ENCODE measurements around the gene FIS1.
"Not testable (repeated sequence)": the region's sequence is repeated elsewhere in the genome, so short reads cannot be mapped to it uniquely, and the experiment has no call there.

Gene FIS1

DNA sequence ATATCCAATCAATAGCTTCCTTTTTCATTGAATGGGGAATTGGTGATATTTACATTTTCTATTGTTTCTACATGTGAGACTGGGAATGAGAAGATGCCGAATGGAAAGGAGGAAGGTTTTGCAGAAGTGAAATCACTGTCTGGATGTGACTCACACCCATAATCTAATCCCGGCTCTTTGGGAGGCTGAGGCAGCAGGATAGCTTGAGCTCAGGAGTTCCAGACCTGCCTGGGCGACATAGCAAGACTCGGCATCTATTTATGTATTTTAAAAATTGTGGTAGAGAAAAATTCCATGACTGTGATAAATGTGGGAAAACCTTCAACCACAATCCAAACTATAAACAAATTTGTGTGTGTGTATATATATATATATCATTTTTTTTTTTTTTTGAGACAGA, 10.9 kb upstream of the FIS1 start:
- no peak for DNase-seq (ENCODE audit: low read depth)

DNA sequence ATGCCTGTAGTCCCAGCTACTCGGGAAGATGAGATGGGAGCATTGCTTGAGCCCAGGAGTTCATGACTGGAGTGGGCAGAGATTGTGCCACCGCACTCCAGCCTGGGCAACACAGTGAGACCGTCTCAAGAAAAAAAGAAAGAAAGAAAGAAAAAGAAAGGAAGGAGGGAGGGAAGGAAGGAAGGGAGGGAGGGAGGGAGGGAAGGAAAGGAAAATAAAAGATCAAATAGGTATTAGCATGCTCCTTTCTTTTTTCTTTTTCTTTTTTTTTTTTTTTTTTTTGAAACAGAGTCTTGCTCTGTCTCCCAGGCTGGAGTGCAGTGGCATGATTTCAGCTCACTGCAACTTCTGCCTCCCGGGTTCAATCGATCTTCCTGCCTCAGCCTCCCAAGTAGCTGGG, 8.3 kb upstream of the FIS1 start:
- not testable (repeated sequence) for DNase-seq (ENCODE audit: low read depth)

GRCh38 chr7:101251871-101252659, 7.2 kb upstream of the FIS1 start:
- peak; percentile 96 for DNase-seq (ENCODE audit: low read depth)

DNA sequence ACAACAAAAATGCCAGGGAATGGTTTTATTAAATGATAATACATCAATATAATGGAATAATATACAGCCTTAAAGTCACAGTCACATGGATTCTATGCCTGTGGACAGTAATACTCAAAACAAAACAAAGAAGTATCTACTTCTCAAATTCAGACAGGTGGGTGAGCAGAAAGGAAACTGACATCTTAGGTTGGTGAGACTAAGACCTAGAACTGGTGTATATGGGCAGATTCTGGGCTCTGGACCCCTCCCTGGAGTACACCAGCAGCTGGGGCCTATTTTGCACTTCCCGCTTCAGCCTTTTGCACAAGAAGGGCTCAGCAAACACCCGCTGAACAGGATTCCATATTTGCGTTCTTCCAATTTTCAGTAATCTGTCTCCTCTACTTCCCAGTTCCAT, 5.4 kb upstream of the FIS1 start:
- DNase-seq (ENCODE audit: low read depth) = no peak

DNA sequence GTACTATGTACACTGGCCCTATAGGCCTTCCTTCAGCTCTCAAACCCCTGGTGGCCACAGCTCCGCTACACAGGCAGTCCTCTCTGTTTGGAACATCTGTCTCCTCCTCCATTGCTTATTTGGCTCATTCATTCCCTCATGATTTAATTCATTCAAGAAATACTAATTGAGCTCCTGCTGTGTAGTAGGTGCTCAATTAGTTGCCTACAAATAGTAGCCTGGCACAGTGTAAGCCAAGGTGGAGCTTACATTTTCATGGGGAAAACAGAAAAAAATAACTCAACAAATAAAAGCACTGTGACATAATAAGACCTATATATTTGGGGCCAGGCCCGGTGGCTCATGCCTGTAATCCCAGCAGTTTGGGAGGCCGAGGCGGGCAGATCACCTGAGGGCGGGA, 3.4 kb upstream of the FIS1 start:
- DNase-seq (ENCODE audit: low read depth) = no peak

DNA sequence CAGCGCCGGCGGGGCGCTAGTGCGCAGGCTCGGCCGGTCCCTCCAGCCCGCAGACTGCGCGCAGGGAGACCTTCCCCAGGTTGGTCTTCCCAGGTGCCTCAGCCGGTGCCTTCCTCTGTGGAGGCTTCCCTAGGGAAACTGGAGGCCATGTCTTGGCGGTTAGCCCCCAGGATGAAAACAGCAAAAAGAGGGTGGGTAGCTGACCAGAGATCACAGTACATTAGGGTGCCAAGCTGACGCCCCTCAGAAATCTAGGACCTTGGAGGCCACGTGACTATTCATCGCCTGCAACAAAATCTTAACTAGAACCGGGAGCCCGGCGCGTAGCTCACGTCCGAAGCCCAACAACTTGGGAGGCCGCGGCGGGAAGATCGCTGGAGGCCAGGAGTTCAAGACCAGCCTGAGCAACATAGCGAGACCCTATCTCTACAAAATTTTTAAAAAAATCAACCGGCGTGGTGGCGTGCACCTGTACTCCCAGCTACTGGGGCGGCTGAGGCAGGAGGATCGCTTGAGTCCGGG, 327 bp upstream of the FIS1 start:
- no peak for DNase-seq (ENCODE audit: low read depth)

- DNase-seq (ENCODE audit: low read depth) = no peak
These were observed 1.1 kb downstream of the FIS1 start for GRCh38 chr7:101243646-101244374.

DNA sequence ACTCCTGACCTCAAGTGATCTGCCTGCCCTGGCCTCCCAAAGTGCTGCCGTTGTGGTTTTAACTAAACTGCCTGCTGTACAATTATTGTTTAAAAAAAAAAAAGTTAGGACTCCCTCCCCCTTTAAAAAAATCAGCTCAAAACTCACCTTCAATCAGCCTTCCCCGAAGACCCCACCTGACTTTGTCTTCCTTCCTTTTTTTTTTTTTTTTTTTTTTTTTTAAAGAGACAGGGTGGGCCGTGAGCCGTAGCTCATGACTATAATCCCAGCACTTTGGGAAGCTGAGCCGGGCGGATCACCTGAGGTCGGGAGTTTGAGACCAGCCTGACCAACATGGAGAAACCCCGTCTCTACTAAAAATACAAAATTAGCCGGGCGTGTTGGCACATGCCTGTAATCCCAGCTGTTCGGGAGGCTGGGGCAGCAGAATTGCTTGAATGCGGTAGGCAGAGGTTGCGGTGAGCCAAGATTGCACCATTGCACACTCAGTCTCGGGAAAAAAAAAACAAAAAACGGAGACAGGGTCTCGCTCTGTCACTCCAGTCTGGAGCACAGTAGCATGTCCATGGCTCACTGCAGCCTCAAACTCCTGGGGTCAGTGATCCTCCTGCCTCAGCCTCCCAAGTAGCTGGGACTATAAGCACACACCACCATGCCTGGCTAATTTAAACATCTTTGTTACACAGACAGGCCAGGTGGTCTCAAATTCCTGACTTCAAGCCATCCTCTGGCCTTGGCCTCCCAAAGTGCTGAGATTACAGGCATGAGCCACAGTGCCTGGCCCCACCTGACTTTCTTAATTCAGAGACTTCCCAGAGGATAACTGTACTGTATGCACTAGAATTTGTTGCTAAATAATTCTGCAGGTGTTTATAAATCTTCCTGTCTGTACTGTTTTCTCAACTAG, 3.2 kb downstream of the FIS1 start:
- DNase-seq (ENCODE audit: low read depth) = no peak

- DNase-seq (ENCODE audit: low read depth) = no peak
These were observed 3.9 kb downstream of the FIS1 start for GRCh38 chr7:101241015-101241363.

DNA sequence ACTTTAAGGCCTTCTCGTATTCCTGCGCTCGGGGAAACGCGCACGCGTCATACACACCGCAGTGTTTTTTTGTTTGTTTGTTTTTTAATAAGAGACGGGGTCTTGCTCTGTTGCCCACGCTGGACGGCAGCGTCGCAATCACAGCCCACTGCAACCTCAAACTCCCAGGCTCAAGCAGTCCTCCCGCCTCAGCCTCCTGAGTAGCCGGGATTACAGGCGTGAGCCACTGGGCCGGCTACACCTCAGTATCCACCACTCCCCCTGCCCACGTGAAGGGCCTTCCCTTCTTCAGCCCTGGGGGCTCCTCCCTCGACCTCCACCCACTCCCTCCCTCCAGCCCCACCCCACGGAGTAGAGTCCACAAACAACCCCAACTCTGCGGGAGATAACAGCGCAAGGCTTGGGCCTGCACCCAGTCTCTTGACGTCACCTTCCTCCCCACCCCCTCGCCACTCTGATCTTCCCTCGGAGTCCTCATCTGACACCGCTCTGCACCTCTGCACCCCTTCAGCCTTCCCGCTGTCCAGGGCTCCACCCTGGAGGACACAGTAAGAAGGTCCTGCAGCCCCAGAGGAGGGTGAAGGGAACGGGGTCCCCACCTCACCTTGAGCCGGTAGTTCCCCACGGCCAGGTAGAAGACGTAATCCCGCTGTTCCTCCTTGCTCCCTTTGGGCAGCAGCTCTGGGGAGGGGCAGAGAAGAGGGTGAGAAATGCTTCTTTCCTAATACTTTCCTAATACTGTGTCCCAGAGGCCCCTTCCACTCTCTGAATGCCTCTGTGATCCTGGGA, 4.5 kb downstream of the FIS1 start:
- no peak for DNase-seq (ENCODE audit: low read depth)

DNA sequence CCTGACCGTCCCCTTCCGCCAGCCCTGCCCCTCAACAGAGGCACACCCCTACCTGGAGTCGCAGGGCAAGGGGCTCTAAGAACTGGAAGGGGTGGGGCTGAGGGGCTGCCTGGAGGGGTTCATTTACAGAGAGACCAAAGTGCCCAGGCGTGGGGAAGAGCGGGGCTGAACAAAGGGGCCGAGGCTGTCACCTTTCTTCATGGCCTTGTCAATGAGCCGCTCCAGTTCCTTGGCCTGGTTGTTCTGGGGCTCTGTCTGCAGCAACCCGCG, 5.0 kb downstream of the FIS1 start:
- no peak for DNase-seq (ENCODE audit: low read depth)

DNA sequence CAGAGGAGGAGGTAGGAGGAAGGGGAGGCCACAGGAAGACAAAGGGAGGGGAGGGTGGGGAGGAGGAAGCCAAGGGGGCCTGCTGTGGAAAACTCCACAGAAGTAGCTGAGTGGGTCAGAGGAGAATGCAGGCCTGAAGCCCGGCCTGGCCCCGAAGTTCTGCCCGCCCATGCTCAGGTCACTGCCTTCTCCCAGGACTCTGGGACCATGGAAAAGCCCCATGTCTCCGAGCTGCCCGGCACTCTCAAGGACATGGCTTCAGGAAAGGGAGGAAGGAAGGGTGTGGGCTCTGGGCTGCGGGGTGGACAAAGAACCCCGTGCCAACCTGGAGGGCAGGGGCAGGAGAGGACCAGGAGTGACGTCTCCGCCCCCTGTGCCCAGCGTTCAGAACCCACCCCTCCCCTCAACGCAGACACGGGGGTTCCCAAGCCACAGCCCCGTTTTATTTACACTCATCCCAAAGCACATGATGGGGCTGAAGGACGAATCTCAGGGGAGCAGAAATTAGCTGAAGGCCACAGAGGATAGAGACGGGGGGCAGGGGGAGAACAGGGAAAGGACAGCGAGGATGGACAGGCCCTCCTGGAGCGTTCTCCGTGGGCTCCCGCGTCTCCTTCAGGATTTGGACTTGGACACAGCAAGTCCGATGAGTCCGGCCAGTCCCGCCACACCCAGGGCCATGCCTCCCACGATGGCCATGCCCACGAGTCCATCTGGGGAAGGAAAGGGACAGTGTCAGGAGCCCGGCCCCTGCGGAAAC, 5.5 kb downstream of the FIS1 start:
- DNase-seq (ENCODE audit: low read depth) = no peak

DNA sequence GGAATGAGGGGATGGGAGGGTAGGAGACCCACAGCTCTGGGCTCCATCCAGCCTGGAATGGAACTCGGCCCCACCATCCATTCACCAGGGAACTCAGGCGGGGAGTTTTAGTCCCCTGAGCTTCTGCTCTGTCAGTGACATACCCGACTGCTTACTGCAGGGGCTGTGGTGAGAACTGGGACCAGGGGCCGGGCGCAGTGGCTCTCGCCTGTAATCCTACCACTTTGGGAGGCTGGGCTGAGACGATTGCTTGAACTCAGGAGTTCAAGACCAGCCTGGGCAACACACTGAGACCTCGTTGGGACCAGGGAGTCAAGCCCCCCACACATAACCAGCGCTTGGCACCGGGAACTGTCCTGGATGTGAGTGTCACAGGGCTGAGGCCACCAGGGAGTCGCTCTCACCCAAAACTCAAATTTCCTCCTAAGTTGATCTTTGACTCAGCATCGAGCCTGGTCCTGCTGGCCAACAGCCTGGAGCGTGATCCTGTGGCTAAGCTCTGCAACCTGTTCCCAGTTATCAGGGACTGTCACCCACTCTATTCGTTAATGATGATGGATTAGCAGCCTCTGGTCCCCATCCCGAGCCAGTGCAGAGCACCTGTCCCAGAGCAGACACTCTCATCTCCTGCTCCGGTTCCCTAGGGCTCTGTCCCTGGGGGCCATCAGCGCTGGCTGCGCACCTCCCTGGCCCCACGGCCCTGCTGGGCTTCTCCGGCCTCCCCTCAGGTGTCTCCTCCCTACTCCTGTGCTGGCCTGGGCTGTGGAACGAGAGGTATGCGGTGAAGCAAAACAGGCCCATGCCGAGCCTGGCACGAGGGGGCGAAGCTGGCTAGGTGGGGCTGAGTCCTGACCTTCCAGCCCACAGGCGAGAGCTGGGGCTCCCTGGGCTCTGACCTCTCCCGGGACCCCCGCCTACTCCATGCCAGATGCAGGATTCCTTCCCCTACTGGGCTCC, 6.4 kb downstream of the FIS1 start:
- no peak for DNase-seq (ENCODE audit: low read depth)

DNA sequence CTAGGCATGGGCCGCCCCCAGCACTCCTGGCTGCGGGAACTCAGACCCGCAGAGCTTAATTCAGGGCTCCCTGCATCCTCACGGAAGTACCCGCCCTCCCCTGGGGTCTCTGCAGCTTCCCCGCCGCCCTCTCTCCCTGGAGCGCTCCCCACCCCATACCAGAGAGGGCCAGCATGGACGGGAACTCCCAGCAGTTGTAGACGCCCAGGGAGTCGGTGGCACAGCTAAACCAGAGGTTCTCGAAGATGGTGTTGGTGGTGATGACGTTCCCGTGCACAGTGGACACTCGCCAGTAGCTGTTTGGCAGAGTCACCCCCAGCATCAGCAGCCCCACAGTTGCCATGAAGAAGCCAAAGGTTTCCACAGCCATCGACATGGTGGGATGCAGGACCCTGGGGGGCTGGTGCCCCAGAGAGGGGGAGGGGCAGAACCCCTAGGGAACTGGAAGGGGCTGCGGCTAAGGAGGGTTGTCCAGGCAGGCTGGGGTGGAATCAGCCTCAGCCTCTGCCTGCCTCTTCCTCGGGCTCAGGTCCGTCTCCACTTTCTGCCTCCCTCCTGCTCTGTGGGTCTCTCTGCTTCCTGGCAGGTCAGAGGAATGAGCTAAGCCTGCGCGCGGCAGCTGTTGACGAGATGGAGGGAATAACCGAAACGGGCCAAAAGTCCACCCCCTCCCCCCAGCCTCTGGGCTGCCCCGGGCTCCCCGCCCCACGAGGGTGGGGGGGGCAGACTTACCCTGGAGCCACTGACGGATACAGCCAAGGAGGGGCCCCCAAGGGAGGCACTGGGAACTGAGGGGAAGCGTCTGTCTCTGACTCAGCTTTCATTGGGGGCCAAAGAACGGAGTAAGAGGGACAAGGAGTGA, 7.4 kb downstream of the FIS1 start, which contains the start of gene CLDN15:
CLDN15 (minus strand) TSS at position 597 of the 862 bp plus-strand sequence; CDS start at position 376, 221 bp downstream.
- no peak for DNase-seq (ENCODE audit: low read depth)

- no peak for DNase-seq (ENCODE audit: low read depth)
These were observed 8.5 kb downstream of the FIS1 start for GRCh38 chr7:101236292-101236835.

DNA sequence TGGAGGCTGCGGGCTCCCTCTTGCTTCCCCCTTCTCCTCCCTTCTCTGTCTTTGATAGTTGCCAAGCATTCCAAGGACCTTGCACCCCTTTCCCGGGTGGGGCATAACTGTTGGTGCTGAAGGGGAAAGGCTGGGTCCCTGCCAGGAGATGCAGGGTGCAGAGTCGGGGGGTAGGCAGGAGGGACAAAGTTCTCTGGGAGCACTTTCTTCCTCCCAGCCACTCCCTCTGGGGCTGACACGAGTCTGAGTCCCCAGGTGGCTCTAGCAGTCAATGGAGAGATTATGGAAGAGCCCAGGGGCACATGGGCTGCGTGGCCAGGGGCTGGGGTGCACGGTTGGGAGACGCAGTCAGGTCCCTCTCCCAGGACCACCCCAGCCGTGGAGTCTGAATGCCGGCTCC, 9.4 kb downstream of the FIS1 start:
- DNase-seq (ENCODE audit: low read depth) = no peak

GRCh38 chr7:101235050-101235449, 9.8 kb downstream of the FIS1 start:
- DNase-seq (ENCODE audit: low read depth) = no peak

DNA sequence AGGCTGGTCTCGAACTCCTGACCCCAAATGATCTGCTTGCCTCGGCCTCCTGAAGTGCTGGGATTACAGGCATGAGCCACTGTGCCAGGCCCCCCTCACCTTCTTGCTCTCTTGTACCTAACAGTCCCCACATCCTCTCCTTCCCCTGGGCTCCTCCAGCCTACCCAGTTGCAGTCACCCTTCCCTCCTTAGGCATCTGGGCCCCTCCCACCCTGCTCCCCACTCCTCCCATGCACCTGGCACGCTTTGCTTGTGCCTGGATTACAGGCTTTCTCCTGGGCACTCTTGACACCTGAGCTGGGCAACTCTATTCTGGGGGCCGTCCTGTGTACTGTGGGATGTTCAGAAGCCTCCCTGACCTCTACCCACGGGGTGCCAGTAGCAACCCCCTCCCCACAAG, 10.2 kb downstream of the FIS1 start:
- DNase-seq (ENCODE audit: low read depth) = no peak
